OCI-LY3 (cell line): ENCODE measurements around the gene PRIMA1.

Experiments
- H2AFZ ChIP-seq: fragments of 200-600, 300-600 bp; shearing (Covaris generic); 2 replicates; pipeline ENCODE4 v1.6.0; 2014; ENCODE audit warnings: antibody characterized with exemption, low read depth, low read length
- H3K27ac ChIP-seq: fragments of 200-600, 300-600 bp; sonication (generic); 2 replicates; pipeline ENCODE4 v1.5.1; 2014; ENCODE audit warnings: mild to moderate bottlenecking, low read length, moderate library complexity, mixed read lengths
- H3K27me3 ChIP-seq: fragments of 200-600, 300-600 bp; sonication (generic); 2 replicates; pipeline ENCODE4 v1.6.1; 2014; ENCODE audit warnings: low read depth, low read length, mixed read lengths
- H3K36me3 ChIP-seq: fragments of 200-600, 300-600 bp; sonication (generic); replicated peaks from 2 replicates; pipeline ENCODE3; 2014; ENCODE audit warnings: low read depth, low read length, mixed read lengths
- H3K4me1 ChIP-seq: fragments of 300-600, 200-600 bp; sonication (generic); 2 replicates; pipeline ENCODE4 v1.6.1; 2014; ENCODE audit warnings: low read length, mixed read lengths
- H3K4me2 ChIP-seq: fragments of 200-600, 300-600 bp; sonication (generic); 2 replicates; pipeline ENCODE4 v1.6.1; 2014; ENCODE audit warnings: low read length, mixed read lengths
- H3K4me3 ChIP-seq: fragments of 300-600, 200-600 bp; sonication (generic); 2 replicates; pipeline ENCODE4 v1.5.1; 2014; ENCODE audit warnings: antibody characterized with exemption, mild to moderate bottlenecking, low read length, moderate library complexity
- H3K79me2 ChIP-seq: fragments of 300-600, 200-600 bp; shearing (Covaris generic); 2 replicates; pipeline ENCODE4 v1.6.1; 2014; ENCODE audit warnings: mild to moderate bottlenecking, low read length, mixed read lengths
- H3K9ac ChIP-seq: fragments of 300-600, 200-600 bp; shearing (Covaris generic); 2 replicates; pipeline ENCODE4 v1.6.0; 2014; ENCODE audit warnings: mild to moderate bottlenecking, low read length, moderate library complexity
- H3K9me3 ChIP-seq: fragments of 200-600, 300-600 bp; shearing (Covaris generic); 2 replicates; pipeline ENCODE4 v1.6.1; 2014; ENCODE audit warnings: low read length, mixed read lengths; ENCODE audit not compliant: insufficient read depth
- H4K20me1 ChIP-seq: fragments of 200-600, 300-600 bp; sonication (generic); 2 replicates; pipeline ENCODE4 v1.6.1; 2016; ENCODE audit warnings: low read length, mixed read lengths; ENCODE audit not compliant: insufficient read depth
- CTCF ChIP-seq: fragments of 200-600, 300-600 bp; sonication (generic); IDR thresholded peaks from 2 replicates; pipeline ENCODE4 v1.5.1; 2014; ENCODE audit warnings: antibody characterized with exemption, low read length, low read depth
- EZH2phosphoT487 ChIP-seq: fragments of 200-600 bp; shearing (Covaris generic); IDR thresholded peaks from 2 replicates; pipeline ENCODE4 v1.6.1; 2018; ENCODE audit warnings: antibody characterized with exemption, mixed run types, low read depth

PRIMA1 gene

GRCh38 chr14:93712079-93712837, 76.0 kb downstream of the PRIMA1 start:
- Histone ChIP-seq H3K9me3 (no peaks in the 10 kb centered on the region), H3K79me2 (no peaks in the 10 kb centered on the region), H3K27ac (no peak overlapping the region), H3K27me3 (0 out of 2 replicates have a peak, but pooled peaks cover 3% of the 10 kb centered on the region), H3K9ac (no peak overlapping the region), H2AFZ (no peak overlapping the region), H3K4me3 (no peak overlapping the region), H3K36me3 (no peaks in the 10 kb centered on the region), H3K4me1 (no peaks in the 10 kb centered on the region), H4K20me1 (no peaks in the 10 kb centered on the region), H3K4me2 (no peak overlapping the region)
- TF ChIP-seq CTCF (no peak), EZH2phosphoT487 (no peak)

GRCh38 chr14:93709249-93709648, 79.0 kb downstream of the PRIMA1 start:
- H3K27ac ChIP-seq, result no peak overlapping the region
- H3K4me1 ChIP-seq, result no peaks in the 10 kb centered on the region
- H2AFZ ChIP-seq, result no peak overlapping the region
- 0 out of 2 replicates have a peak, but pooled peaks cover 3% of the 10 kb centered on the region for H3K27me3 ChIP-seq
- H3K36me3 ChIP-seq, result no peaks in the 10 kb centered on the region
- no peak overlapping the region for H3K9ac ChIP-seq
- H3K4me2 ChIP-seq, result no peak overlapping the region
- no peaks in the 10 kb centered on the region for H3K79me2 ChIP-seq
- no peak overlapping the region for H3K4me3 ChIP-seq
- no peak for TF ChIP-seq EZH2phosphoT487
- no peak for TF ChIP-seq CTCF
- H3K9me3 ChIP-seq, result no peaks in the 10 kb centered on the region
- H4K20me1 ChIP-seq, result no peaks in the 10 kb centered on the region

- Histone ChIP-seq H3K4me3 (no peak overlapping the region), H3K9me3 (no peaks in the 10 kb centered on the region), H3K9ac (no peak overlapping the region), H3K27ac (no peak overlapping the region), H2AFZ (no peak overlapping the region), H3K4me2 (no peak overlapping the region), H3K4me1 (no peaks in the 10 kb centered on the region), H4K20me1 (no peaks in the 10 kb centered on the region), H3K36me3 (no peaks in the 10 kb centered on the region), H3K79me2 (no peaks in the 10 kb centered on the region), H3K27me3 (0 out of 2 replicates have a peak, but pooled peaks cover 3% of the 10 kb centered on the region)
- no peak for TF ChIP-seq CTCF
- TF ChIP-seq EZH2phosphoT487, result no peak
Measured at GRCh38 chr14:93708800-93709199, 79.5 kb downstream of the PRIMA1 start.

- H4K20me1 ChIP-seq, result no peaks in the 10 kb centered on the region
- H3K36me3 ChIP-seq, result no peaks in the 10 kb centered on the region
- H3K9me3 ChIP-seq, result no peaks in the 10 kb centered on the region
- TF ChIP-seq EZH2phosphoT487 (no peak), CTCF (no peak)
- no peak overlapping the region for H3K9ac ChIP-seq
- H3K4me2 ChIP-seq, result no peak overlapping the region
- H3K79me2 ChIP-seq, result no peaks in the 10 kb centered on the region
- H3K27ac ChIP-seq, result no peak overlapping the region
- H3K4me3 ChIP-seq, result no peak overlapping the region
- H3K4me1 ChIP-seq, result no peaks in the 10 kb centered on the region
- H3K27me3 ChIP-seq, result 0 out of 2 replicates have a peak, but pooled peaks cover 3% of the 10 kb centered on the region
- H2AFZ ChIP-seq, result no peak overlapping the region
Measured at GRCh38 chr14:93708311-93708734, 80.0 kb downstream of the PRIMA1 start.
